ENCODE measurements around the gene SORL1-AS1.

SORL1-AS1 gene

GRCh38 chr11:121466063-121466794, 13.5 kb upstream of the SORL1-AS1 start:
- TF ChIP-seq GATA2 (IDR thresholded peaks at IDR 0.05; ENCODE audit: low read depth, low read length) (no peak), GATA3 (IDR thresholded peaks at IDR 0.05; ENCODE audit: low read depth, low read length) (no peak)

GRCh38 chr11:121465709-121466062, 12.9 kb upstream of the SORL1-AS1 start:
- TF ChIP-seq GATA2 (IDR thresholded peaks at IDR 0.05; ENCODE audit: low read depth, low read length), result no peak

- TF ChIP-seq GATA2 (IDR thresholded peaks at IDR 0.05; ENCODE audit: low read depth, low read length) (peak; percentile 27; the same call in 1 of the 2 replicates), GATA3 (IDR thresholded peaks at IDR 0.05; ENCODE audit: low read depth, low read length) (no peak)
Observed at GRCh38 chr11:121464352-121464946, 11.7 kb upstream of the SORL1-AS1 start.

- TF ChIP-seq GATA3 (IDR thresholded peaks at IDR 0.05; ENCODE audit: low read depth, low read length) (no peak), GATA2 (IDR thresholded peaks at IDR 0.05; ENCODE audit: low read depth, low read length) (no peak)
Observed at GRCh38 chr11:121463689-121464335, 11.0 kb upstream of the SORL1-AS1 start.

- TF ChIP-seq GATA2 (IDR thresholded peaks at IDR 0.05; ENCODE audit: low read depth, low read length) (no peak), GATA3 (IDR thresholded peaks at IDR 0.05; ENCODE audit: low read depth, low read length) (no peak)
Observed at GRCh38 chr11:121461843-121462242, 9.1 kb upstream of the SORL1-AS1 start.

GRCh38 chr11:121460941-121461514, 8.3 kb upstream of the SORL1-AS1 start:
- TF ChIP-seq GATA2 (IDR thresholded peaks at IDR 0.05; ENCODE audit: low read depth, low read length) (no peak), GATA3 (IDR thresholded peaks at IDR 0.05; ENCODE audit: low read depth, low read length) (no peak)

GRCh38 chr11:121459413-121460017, 6.7 kb upstream of the SORL1-AS1 start:
- TF ChIP-seq GATA3 (IDR thresholded peaks at IDR 0.05; ENCODE audit: low read depth, low read length), result no peak
- TF ChIP-seq GATA2 (IDR thresholded peaks at IDR 0.05; ENCODE audit: low read depth, low read length), result peak; percentile 23; the same call in 1 of the 2 replicates

- TF ChIP-seq GATA3 (IDR thresholded peaks at IDR 0.05; ENCODE audit: low read depth, low read length) (no peak), GATA2 (IDR thresholded peaks at IDR 0.05; ENCODE audit: low read depth, low read length) (no peak)
Observed at GRCh38 chr11:121458551-121458950, 5.8 kb upstream of the SORL1-AS1 start.

GRCh38 chr11:121456816-121457431, 4.2 kb upstream of the SORL1-AS1 start:
- TF ChIP-seq GATA3 (IDR thresholded peaks at IDR 0.05; ENCODE audit: low read depth, low read length) (no peak), GATA2 (IDR thresholded peaks at IDR 0.05; ENCODE audit: low read depth, low read length) (no peak)

- no peak for TF ChIP-seq GATA3 (IDR thresholded peaks at IDR 0.05; ENCODE audit: low read depth, low read length)
- TF ChIP-seq GATA2 (IDR thresholded peaks at IDR 0.05; ENCODE audit: low read depth, low read length), result no peak
Observed at GRCh38 chr11:121456151-121456550, 3.4 kb upstream of the SORL1-AS1 start.

- peak; percentile 38; the same call in 1 of the 2 replicates for TF ChIP-seq GATA3 (IDR thresholded peaks at IDR 0.05; ENCODE audit: low read depth, low read length)
- peak; percentile 54 for TF ChIP-seq GATA2 (IDR thresholded peaks at IDR 0.05; ENCODE audit: low read depth, low read length)
Observed at GRCh38 chr11:121455115-121455514, 2.3 kb upstream of the SORL1-AS1 start.

GRCh38 chr11:121453589-121454299, 977 bp upstream of the SORL1-AS1 start:
- no peak for TF ChIP-seq GATA2 (IDR thresholded peaks at IDR 0.05; ENCODE audit: low read depth, low read length)
- no peak for TF ChIP-seq GATA3 (IDR thresholded peaks at IDR 0.05; ENCODE audit: low read depth, low read length)

GRCh38 chr11:121451986-121452608, 670 bp downstream of the SORL1-AS1 start, which contains the start of gene SORL1:
Gene SORL1, plus strand, starts transcription at chr11:121452314. Its CDS starts 18 bp downstream, at chr11:121452332.
- TF ChIP-seq GATA2 (IDR thresholded peaks at IDR 0.05; ENCODE audit: low read depth, low read length) (no peak), GATA3 (IDR thresholded peaks at IDR 0.05; ENCODE audit: low read depth, low read length) (no peak)
